DMS53 (cell line): Measurements from ENCODE around the gene PET100.

ENCODE experiments used
- DNase-seq: peaks from one replicate; lab custom pipeline; 2025; lab: John Stamatoyannopoulos, UW

Gene PET100

DNA sequence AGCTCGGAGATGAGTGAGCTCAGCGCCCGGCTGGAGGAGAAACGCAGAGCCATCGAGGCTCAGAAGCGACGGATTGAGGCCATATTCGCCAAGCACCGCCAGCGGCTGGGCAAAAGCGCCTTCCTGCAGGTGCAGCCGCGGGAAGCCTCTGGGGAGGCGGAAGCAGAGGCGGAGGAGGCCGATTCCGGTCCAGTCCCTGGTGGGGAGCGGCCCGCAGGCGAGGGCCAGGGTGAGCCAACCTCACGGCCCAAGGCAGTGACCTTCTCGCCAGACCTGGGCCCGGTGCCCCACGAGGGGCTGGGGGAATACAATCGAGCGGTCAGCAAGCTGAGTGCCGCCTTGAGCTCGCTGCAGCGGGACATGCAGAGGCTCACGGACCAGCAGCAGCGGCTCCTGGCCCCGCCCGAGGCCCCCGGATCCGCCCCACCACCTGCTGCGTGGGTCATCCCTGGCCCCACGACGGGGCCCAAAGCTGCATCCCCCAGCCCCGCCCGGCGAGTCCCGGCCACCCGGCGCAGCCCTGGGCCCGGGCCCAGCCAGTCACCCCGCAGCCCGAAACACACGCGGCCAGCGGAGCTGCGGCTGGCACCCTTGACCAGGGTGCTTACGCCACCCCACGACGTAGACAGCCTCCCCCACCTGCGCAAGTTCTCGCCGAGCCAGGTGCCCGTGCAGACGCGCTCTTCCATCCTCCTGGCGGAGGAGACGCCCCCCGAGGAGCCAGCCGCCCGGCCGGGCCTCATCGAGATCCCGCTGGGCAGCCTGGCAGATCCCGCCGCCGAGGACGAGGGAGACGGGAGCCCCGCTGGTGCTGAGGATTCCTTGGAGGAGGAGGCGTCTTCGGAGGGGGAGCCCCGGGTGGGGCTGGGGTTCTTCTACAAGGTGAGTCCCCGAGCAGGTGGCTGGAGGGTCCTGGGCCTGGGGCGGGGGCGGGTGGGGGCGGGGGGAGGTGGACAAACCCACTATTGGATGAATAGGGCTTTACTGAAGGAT is 17.0 kb upstream of the PET100 start:
- DNase-seq: no peak

DNA sequence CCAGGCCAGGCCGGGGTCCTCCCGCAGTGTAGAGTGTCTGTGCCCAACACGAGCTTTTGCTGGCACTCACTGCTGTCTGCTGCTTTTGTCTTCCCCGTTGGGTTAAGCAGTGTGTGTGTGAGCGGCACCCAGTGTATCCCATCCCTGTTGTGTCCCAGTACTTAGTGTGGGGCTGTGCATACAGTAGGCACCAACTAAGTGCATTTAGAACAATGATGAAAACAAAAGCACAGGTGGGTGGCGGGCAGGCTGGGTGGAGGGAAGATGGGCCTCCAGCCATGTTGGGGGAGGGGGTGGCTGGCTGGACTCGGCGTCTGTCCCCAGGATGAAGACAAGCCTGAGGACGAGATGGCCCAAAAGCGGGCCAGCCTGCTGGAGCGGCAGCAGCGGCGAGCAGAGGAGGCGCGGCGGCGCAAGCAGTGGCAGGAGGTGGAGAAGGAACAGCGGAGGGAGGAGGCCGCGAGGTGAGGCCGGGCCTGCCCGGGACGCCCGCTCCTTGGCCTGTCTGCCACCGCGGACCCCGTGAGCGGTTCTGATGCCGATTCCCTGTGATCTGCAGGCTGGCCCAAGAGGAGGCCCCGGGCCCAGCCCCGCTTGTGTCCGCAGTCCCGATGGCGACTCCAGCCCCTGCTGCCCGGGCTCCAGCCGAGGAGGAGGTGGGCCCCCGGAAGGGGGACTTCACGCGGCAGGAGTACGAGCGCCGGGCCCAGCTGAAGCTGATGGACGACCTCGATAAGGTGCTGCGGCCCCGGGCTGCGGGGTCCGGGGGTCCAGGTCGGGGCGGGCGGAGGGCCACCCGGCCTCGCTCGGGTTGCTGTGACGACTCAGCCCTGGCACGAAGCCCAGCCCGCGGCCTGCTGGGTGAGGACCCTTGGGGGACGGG is 14.5 kb upstream of the PET100 start:
- DNase-seq: no peak

DNA sequence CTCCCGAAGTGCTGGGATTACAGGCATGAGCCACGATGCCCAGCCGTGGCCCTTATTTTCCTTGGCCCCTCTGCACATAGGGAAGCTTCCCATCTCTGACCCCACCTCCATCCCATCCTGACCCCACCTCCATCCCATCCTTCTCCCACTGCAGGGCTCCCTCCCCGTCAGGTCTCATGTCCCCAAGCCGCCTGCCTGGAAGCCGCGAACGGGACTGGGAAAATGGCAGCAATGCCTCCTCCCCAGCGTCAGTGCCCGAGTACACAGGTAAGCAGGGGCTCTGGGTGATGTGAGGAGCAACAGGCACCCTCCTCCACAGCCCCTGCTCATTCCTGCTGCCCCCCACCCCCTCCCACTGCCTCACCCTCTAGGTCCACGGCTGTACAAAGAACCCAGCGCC is 12.4 kb upstream of the PET100 start:
- DNase-seq: no peak

DNA sequence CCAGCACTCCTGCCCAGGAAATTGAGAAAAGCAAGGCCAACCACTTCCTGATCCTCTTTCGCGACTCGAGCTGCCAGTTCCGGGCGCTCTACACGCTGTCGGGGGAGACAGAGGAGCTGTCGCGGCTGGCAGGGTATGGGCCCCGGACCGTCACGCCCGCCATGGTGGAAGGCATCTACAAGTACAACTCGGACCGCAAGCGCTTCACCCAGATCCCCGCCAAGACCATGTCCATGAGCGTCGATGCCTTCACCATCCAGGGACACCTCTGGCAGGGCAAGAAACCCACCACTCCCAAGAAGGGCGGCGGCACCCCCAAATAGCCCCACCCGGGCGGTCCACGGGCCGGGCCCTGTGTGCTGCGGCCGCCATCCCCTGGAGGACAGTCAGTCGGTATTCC is 11.9 kb upstream of the PET100 start:
- DNase-seq: no peak

DNA sequence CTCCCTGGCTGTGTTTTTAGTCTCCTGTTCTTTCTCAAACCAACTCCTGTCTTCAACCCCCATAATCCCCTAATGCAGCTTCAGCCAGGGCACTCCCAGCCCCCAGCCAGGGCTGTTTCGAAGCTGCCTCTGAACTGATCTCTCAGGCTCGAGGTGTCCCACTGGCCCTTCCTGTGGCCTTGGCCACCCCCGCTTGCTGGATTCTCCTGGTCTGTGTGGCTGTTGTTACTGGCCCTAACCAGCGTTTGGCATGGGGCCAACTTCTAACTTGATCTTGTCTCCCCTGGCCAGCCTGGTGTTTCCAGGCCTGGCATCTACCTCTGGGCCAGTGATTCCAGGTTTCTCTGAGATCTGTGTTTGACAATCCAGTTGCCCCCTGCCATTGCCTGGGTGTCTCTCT is 11.2 kb upstream of the PET100 start:
- DNase-seq: peak; percentile 55

DNA sequence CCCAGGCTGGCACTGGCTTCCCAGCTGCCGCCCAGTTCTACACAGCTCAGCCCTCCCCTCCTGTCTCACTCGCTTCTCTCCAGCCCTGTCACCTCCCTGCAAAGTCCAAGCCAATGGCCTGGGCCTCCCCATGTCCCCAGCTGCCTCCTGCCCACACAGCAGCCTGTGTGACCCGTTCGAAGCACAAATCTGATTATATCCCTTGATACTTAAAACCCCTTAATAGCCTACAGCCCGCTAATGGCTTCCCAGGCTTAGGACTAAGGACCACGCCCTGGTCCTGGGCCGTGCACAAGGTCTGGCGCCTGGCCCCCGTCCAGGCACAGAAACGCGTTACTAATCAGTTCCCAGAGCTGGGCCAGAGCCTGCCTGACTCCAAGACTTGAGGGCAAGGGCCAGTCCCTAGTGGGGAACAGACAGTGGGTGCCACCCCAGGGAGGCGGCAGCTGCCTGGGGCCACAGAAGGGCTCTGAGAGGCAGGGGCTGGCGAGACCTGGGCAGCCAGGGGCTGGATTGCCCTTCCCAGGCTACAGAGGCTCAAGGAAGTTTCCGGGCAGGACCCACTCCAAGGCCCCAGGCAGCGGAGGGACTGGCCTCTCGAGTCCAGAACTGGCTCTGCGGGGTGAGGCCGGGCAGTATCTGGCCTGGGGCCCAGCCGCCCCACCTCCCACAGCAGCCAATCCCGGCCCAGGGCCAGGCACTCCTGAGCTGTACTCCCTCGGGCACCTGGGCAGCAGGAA is 10.7 kb upstream of the PET100 start:
- peak; percentile 78 for DNase-seq

DNA sequence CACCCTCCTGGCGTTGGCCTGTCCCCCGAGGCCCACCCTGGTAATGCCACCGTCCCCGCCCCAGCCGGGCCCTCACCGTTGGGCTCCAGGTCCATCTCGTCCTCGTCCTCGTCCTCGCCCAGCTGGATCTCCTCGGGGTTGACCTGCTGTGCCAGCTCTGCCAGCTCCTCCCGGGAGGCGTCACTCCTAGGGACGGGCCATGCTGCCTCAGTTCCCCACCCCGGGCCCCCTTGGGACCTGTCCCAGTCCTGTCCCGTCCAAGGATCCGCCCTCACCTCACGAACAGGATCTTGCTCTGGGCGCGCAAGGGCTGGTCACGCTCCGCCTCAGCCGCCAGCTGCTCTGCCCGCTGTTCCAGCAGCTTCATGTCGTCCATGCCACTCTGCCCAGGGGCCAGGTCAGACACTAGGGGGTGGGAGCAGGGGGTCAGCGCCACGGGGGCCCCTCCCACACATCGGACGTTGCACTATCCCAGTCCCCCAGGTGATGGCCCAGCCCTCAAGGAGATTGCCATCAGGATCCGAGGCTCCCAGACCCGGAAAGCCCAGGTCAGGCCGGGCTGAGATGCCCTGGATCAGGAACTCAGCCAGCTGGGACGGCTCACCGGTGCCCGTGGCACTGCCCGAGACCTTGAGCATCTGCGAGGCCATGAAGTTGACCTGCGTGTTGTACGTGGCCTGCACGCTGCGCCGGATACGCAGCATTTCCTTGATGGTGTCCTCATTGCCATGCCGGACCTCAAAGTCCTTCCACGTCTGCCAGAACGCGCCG is 9.7 kb upstream of the PET100 start:
- peak; percentile 75 for DNase-seq

DNA sequence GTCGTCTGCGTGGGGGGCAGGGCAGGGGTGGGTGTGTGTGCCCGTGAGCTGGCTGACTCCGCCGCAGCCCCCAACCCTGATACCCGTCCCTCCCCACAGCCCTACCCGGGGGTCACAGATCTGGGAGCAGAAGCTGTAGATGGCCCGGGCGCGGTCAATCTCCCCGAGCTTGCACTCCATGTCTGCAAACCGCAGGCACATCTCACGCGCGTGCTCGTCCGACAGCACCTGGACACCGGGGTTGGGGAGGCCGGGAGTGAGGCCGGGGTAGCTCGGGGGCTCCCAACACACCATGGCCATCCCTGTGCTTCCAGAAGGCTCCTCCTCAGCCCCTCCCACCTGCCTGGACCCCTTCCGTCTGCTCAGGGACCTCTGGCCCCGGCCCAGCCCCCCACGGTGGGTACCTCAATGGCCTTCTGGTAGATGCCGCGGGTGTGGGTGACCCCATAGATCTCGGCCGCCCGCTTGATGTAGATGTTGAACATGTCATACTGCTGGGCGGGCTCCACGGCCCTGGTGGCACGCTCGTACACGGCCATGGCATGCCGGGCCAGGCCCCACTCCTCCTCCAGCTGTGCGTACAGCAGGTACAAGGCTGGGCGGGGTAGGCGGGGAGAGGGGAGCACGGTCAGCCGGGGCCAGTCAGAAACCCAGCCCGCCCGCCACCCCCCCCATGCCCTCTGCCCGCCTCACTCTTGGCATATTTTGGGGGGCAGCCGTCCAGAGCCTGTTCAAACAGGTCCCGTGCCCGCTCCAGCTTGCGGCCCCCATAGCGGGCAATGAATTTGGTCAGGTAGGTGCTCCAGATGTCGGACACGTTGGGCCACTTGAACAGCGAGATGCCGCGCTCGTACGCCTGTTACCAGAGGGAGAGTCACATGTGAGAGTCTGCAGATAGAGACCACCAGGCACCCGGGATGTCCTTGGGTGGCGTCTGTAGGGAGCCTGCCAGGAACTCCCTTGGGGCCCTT is 8.9 kb upstream of the PET100 start:
- DNase-seq: no peak

DNA sequence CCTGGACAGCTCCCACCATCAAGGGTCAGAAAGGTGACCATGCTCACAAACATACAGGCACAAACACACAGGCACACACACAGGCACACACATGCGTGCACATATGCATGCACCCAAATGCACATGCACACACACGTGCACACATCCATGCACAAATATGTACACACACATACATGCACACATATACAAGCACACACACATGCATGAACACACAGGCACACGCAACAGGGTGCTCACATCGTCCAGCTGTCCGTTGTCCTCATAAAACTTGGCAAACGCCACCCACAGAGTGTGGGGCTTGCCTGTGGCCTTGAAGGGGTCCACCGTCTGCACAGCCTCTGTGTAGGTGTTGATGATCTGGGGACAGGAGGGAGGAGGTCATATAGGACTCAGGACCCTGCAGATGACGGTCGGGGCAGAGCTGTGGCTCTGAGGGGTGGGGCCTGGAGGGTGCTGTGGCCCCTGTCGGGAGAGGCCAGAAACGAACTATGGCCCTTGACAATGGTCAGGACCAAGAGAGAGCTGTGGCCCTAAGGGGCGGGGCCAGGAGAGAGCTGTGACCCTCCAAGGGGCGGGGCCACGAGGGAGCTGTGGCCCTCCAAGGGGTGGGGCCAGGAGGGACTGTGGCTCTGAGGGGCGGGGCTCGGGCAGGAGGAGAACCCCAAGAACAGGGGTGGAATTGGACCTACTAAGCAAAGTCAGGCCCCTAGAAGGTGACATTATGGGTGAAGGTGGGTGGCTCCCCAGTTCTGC is 6.5 kb upstream of the PET100 start:
- DNase-seq: peak; percentile 32

DNA sequence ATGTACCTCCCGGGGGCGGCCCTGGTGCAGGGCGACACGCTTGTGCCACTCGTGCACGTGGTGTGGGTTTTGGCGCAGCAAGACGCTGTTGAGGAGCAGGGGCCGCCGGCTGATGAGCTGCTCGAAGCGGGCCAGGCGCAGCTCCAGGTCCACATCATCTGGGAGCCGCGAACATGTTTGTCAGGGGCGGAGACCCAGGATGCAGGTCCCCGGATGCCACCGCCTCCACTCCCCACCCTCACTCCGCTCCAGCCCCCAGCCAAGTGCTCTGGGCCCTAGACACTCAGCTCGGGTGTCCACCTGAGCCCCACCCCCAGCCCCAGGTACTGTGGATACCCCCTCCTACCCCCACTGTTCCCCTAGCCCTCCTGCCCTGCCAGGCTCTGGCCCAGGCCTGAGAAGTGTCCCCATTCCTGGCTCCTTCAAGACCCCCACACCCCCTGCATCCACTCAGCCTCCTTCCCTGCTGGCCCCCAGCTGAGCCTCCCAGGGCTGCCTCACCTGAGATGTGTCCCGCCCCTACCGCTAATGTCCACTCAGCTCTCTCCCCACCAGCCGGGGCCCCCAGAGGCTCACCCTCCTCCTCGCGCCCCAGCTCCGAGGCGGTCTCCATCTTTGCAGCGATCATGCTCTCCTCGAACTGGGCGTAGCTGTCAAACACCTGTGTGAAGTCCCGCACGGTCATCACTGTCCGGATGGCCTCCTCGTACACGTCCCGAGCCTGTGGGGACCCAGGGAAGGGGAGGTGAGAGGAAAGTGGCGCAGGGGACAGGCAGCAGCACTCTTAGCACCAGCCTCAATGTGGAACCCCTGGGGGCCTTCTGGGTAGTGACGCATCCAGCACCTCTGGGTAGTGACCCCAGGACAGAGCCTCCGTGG is 5.6 kb upstream of the PET100 start:
- DNase-seq: no peak

DNA sequence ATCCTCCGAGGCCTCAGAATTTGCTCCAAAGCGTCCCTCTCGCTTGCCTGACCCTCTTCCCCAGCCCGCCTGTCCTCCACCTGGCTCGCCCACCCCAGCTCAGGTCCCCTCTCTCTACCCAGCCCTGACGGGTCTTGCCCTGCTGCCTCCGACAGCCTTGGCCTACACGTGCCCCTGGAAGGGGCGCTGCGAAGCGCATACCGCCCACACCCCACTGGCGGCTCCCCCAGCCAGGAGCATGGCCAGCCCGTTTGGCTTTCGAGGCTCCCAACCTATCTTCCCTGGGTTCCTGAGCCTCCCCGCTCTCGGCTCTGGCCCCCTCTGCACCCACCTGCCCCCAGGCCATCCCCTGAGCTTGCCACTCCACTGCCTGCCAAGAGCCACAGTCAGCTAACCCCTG is 4.8 kb upstream of the PET100 start:
- DNase-seq: no peak

DNA sequence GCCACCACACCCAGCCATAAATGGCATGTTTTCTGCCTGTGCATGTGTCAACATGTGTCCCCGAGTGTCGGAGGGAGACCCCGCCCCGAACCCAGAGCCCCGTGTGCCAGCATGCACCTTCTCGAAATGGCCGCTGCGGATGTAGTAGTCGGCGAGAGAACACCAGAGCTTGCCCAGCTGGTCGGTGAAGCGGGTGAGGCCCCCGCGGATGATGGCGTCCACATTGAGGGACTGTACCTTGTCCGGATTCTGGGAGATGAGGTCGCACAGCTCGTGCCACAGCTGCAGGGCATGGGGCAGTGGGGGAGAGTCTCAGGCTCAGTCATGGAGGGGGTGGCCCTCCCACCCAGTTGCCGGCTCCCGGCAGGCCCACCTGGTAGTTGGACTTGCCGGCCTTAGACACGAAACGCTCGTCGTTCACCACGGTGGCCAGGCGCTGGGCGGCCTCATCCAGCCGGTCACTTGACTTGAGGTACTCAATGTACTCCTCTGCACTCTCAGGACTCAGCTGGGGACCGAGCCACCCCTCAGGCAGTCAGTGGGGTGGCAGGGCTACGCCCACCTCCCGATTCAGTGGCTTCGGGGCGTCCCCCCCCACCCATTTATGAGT is 3.7 kb upstream of the PET100 start:
- DNase-seq: no peak

DNA sequence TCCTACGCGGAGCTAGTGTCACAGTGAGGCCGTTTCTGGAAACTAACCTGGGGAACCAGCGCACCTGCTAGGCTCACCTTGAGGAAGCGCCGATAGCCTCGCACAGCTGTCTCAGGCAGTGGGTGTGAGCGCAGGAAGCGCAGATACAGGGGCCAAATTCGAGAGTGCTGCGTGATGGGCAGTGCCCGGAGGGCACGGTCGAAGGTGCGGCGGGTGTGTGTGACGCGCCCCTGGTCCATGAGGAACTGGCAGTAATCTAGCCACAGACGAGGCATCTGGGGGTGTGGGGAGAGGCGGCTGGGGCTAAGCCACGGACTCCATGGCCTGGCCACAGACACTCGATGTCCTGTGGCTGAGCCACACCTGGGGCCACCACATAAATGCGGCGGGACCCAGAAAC is 2.4 kb upstream of the PET100 start:
- DNase-seq: no peak

DNA sequence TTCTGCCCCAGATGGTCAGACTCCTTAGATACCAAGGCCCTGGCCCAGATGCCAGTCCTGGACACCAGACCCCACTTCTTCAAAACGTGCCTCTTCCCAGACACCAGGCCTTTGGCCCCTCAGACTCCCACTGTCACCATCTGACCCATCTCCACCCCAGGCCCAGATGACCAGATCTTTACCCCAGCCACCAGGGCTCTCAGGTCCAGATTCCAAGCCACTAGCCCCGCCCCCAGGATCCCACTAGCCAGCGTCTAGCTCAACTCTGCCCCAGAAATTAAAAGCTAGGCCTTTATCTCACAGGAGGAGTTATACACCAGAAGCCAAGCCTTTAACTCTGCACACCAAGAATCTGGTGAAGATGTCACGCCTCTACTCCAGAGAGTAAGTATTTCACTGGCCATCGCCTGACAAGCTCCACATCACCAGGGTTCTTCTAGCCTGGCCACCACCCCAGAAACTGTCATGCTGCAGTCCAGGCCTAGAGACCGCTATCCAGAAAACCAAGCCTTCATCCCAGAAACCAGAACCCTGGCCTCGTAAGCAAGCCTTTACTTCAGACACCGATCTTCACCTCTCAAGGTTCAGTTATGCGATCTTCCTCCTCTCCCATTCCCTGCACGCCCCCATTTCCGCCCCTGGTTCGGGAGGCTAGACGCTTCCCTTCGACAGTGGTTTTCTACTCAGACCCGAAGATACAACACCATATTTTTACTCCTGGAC is 843 bp upstream of the PET100 start:
- no peak for DNase-seq

DNA sequence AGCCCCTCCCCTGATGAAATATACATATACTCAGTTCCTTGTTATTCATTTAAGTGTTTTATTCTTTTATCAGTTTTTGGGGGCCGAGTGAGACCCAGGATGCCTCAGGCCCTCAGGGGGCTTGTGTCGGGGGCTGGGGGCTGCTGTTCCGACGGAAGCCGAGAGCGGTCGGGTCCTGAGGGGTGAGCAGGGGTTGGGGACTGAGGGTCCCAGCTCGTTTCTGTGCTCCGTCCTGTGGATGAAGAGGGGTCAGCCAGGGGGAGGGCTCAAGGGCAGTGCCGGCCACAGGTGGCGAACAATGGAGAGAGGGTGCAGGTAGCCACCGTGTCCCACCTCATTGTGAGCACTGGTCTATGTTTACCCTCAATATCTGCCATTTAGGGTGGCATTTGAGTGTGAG is 2.0 kb downstream of the PET100 start:
- no peak for DNase-seq

DNA sequence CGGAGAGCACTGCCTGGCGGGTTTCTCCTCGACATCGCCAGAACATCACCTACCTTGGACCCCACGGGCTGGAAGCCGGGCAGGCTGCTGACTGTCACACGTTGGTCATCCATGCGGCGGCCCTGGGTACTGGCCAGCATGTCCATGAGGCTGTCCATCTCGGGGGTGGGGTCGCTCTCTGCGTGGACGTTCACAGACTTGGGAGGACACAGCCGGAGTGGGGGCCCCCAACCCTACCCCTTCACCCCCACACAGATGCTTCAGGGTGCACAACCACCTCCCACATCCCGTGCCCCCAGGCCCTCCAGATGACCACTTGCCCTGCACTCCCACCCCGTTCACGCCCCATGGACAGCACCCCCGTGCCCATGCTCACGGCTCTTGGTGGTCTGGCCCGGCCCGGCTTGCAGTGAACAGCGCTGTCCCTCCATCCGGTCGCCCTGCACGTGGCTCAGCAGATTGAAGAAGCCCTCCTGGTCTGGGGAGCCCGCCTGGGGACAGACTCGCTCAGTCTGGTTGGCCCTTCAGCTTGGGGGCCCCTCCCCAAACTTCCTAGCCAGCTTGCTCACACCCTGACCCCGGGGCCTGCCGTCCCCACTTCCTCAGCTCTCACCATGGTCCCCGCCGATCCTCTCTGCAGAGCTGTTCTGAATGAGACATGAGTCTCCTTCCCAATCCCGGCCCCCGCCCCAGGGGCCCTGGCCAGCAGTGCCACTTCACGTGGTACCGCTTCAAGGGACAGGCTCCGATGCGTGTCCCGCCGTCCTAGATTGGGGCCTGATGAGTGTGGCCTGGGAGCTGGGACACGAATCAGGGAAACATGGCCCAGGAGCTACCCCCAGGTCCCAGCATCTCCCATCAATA is 3.0 kb downstream of the PET100 start:
- no peak for DNase-seq
